HEK293 (cell line): ENCODE results near the gene EDA.

Experiments used
- CTCF ChIA-PET: fragments of 350-600 bp; formaldehyde crosslinking; extraction: SDS; loops from one replicate; lab custom pipeline; 2021; ENCODE audit warnings: antibody characterized with exemption; lab: Yijun Ruan, JAX
- POLR2A ChIA-PET: fragments of 300-600 bp; formaldehyde crosslinking; extraction: SDS; loops from one replicate; lab custom pipeline; 2020; ENCODE audit warnings: antibody characterized with exemption, inconsistent platforms; lab: Yijun Ruan, JAX
- H3K27ac ChIP-seq: fragments of 200-500 bp; sonication (Bioruptor generic); 2 replicates; pipeline ENCODE4 v1.5.1; 2014; ENCODE audit warnings: low read depth, low read length, control low read depth, inconsistent platforms; ENCODE audit errors: extremely low read depth
- H3K36me3 ChIP-seq, 2 experiments: fragments of 200-500 bp in 1 of 2; sonication (Bioruptor generic) in 1 of 2; 1 replicate in 1 of 2; 2 replicates in 1 of 2; pipeline ENCODE4 v1.5.1; 2014 to 2017; ENCODE audit warnings: inconsistent platforms in 2 of 2, low read length in 2 of 2; ENCODE audit not compliant: control insufficient read depth in 2 of 2, insufficient read depth in 1 of 2
- H3K4me1 ChIP-seq: fragments of 200-500 bp; sonication (Bioruptor generic); 2 replicates; pipeline ENCODE4 v1.5.1; 2014; ENCODE audit warnings: mild to moderate bottlenecking, low read length, inconsistent platforms; ENCODE audit not compliant: control insufficient read depth, insufficient read depth
- H3K4me3 ChIP-seq: 2 replicates; pipeline ENCODE4 v1.5.1; 2011; ENCODE audit warnings: low read depth, mild to moderate bottlenecking, control low read depth, low read length, moderate library complexity
- H3K9me3 ChIP-seq: fragments of 200-500 bp; sonication (Bioruptor generic); 2 replicates; pipeline ENCODE4 v1.5.1; 2014; ENCODE audit warnings: low read depth, low read length, inconsistent platforms; ENCODE audit not compliant: control insufficient read depth, insufficient read depth
- HOXC10 ChIP-seq: sonication (generic); formaldehyde crosslinking; IDR thresholded peaks from 2 replicates; pipeline ENCODE4 v1.8.1; 2023; ENCODE audit warnings: mild to moderate bottlenecking, missing genetic modification reagents
- KLF1 ChIP-seq: fragments of 450-650 bp; formaldehyde crosslinking; IDR thresholded peaks from 2 replicates; pipeline ENCODE4 v1.5.1; 2016; ENCODE audit warnings: missing biosample characterization, missing genetic modification characterization
- PRDM10 ChIP-seq: fragments of 450-650 bp; formaldehyde crosslinking; IDR thresholded peaks from 2 replicates; pipeline ENCODE4 v1.5.1; 2016; ENCODE audit warnings: missing biosample characterization, missing genetic modification characterization
- TCF7L2 ChIP-seq: IDR thresholded peaks from 2 replicates; pipeline ENCODE4 v1.6.1; 2011; ENCODE audit warnings: low read depth, mild to moderate bottlenecking, inconsistent platforms, low read length, moderate library complexity, borderline replicate concordance
- ZBTB6 ChIP-seq: fragments of 450-650 bp; formaldehyde crosslinking; IDR thresholded peaks from 2 replicates; pipeline ENCODE4 v1.5.1; 2017; ENCODE audit warnings: missing biosample characterization, missing genetic modification characterization
- ZFP37 ChIP-seq: fragments of 450-650 bp; formaldehyde crosslinking; IDR thresholded peaks from 2 replicates; pipeline ENCODE4 v1.5.1; 2016; ENCODE audit warnings: missing biosample characterization, missing genetic modification characterization
- ZNF121 ChIP-seq: fragments of 450-650 bp; formaldehyde crosslinking; IDR thresholded peaks from 2 replicates; pipeline ENCODE4 v1.5.1; 2016; ENCODE audit warnings: missing biosample characterization, missing genetic modification characterization
- ZNF146 ChIP-seq: fragments of 450-650 bp; formaldehyde crosslinking; IDR thresholded peaks from 2 replicates; pipeline ENCODE4 v1.5.1; 2016; ENCODE audit warnings: missing biosample characterization, missing genetic modification characterization
- ZNF16 ChIP-seq: fragments of 450-650 bp; formaldehyde crosslinking; IDR thresholded peaks from 2 replicates; pipeline ENCODE4 v1.5.1; 2016; ENCODE audit warnings: low read depth, missing biosample characterization, missing genetic modification characterization
- ZNF280C ChIP-seq: fragments of 450-650 bp; formaldehyde crosslinking; IDR thresholded peaks from 2 replicates; pipeline ENCODE4 v1.5.1; 2016; ENCODE audit warnings: missing biosample characterization, missing genetic modification characterization
- ZNF311 ChIP-seq: fragments of 450-650 bp; formaldehyde crosslinking; IDR thresholded peaks from 2 replicates; pipeline ENCODE4 v1.5.1; 2017; ENCODE audit warnings: missing biosample characterization, missing genetic modification characterization, borderline replicate concordance
- ZNF391 ChIP-seq: fragments of 450-650 bp; formaldehyde crosslinking; IDR thresholded peaks from 2 replicates; pipeline ENCODE4 v1.5.1; 2016; ENCODE audit warnings: low read depth, missing biosample characterization, missing genetic modification characterization, borderline replicate concordance
- ZNF404 ChIP-seq: fragments of 450-650 bp; formaldehyde crosslinking; IDR thresholded peaks from 2 replicates; pipeline ENCODE4 v1.5.1; 2017; ENCODE audit warnings: missing biosample characterization, missing genetic modification characterization
- ZNF555 ChIP-seq: fragments of 450-650 bp; formaldehyde crosslinking; conservative IDR thresholded peaks from 2 replicates; pipeline ENCODE4 v1.5.1; 2017; ENCODE audit warnings: missing biosample characterization, mild to moderate bottlenecking, missing genetic modification characterization, inconsistent platforms
- ZNF585B ChIP-seq: fragments of 450-650 bp; formaldehyde crosslinking; IDR thresholded peaks from 2 replicates; pipeline ENCODE4 v1.5.1; 2016; ENCODE audit warnings: missing biosample characterization, missing genetic modification characterization
- ZNF645 ChIP-seq: fragments of 450-650 bp; formaldehyde crosslinking; IDR thresholded peaks from 2 replicates; pipeline ENCODE4; 2016; ENCODE audit warnings: missing biosample characterization, missing genetic modification characterization
- ZNF670 ChIP-seq: fragments of 450-650 bp; formaldehyde crosslinking; IDR thresholded peaks from 2 replicates; pipeline ENCODE4 v1.5.1; 2016; ENCODE audit warnings: missing biosample characterization, missing genetic modification characterization, low read depth
- ZNF677 ChIP-seq: fragments of 450-650 bp; IDR thresholded peaks from 2 replicates; pipeline ENCODE4 v1.5.0; 2018; ENCODE audit warnings: missing biosample characterization, mild to moderate bottlenecking, missing genetic modification characterization, moderate library complexity
- ZNF791 ChIP-seq: fragments of 450-650 bp; formaldehyde crosslinking; IDR thresholded peaks from 2 replicates; pipeline ENCODE4 v1.5.1; 2016; ENCODE audit warnings: missing biosample characterization, missing genetic modification characterization
- ZNF792 ChIP-seq: fragments of 450-650 bp; formaldehyde crosslinking; IDR thresholded peaks from 2 replicates; pipeline ENCODE4 v1.5.1; 2016; ENCODE audit warnings: missing biosample characterization, missing genetic modification characterization
- ZNF837 ChIP-seq: fragments of 450-650 bp; formaldehyde crosslinking; IDR thresholded peaks from 2 replicates; pipeline ENCODE4 v1.5.1; 2016; ENCODE audit warnings: missing biosample characterization, missing genetic modification characterization
- ZSCAN4 ChIP-seq: fragments of 450-650 bp; formaldehyde crosslinking; IDR thresholded peaks from 2 replicates; pipeline ENCODE4 v1.5.1; 2017; ENCODE audit warnings: missing biosample characterization, missing genetic modification characterization
- ZSCAN5A ChIP-seq: fragments of 450-650 bp; formaldehyde crosslinking; IDR thresholded peaks from 2 replicates; pipeline ENCODE4 v1.5.1; 2016; ENCODE audit warnings: missing biosample characterization, missing genetic modification characterization
- ZXDB ChIP-seq: fragments of 450-650 bp; formaldehyde crosslinking; IDR thresholded peaks from 2 replicates; pipeline ENCODE4 v1.5.1; 2016; ENCODE audit warnings: missing biosample characterization, missing genetic modification characterization

EDA gene

GRCh38 chrX:69795702-69796101, 179.8 kb downstream of the EDA start:
- no peaks in the 10 kb centered on the region for H3K36me3 ChIP-seq
- H3K9me3 ChIP-seq = peaks cover 2% of the 10 kb centered on the region; the same call in 1 of the 2 replicates
- ChIA-PET POLR2A (interaction anchor here (0.6 kb wide), 1 partner anchor 78 kb away, joined by 7 read pairs; no protein-coding TSS in a partner anchor), CTCF (no interaction called here)
- no peak overlapping the region for H3K4me3 ChIP-seq
- H3K27ac ChIP-seq = no peak overlapping the region
- no peaks in the 10 kb centered on the region for H3K4me1 ChIP-seq
- TF ChIP-seq ZNF837 (tag by site-specific recombination) = no peak
- TF ChIP-seq ZNF146 (tag by site-specific recombination) = no peak
- TF ChIP-seq ZBTB6 (tag by site-specific recombination) = no peak
- no peak for TF ChIP-seq PRDM10 (tag by site-specific recombination)
- no peak for TF ChIP-seq KLF1 (tag by site-specific recombination)
- TF ChIP-seq ZNF585B (tag by site-specific recombination) = no peak
- no peak for TF ChIP-seq TCF7L2
- TF ChIP-seq ZSCAN5A = no peak
- no peak for TF ChIP-seq ZNF311
- TF ChIP-seq ZNF16 (tag by site-specific recombination) = no peak
- no peak for TF ChIP-seq ZNF280C
- TF ChIP-seq ZNF791 = no peak
- TF ChIP-seq ZNF792 (tag by site-specific recombination) = no peak
- TF ChIP-seq ZNF645 (tag by site-specific recombination) = no peak
- no peak for TF ChIP-seq ZFP37 (tag by site-specific recombination)
- TF ChIP-seq ZXDB (tag by site-specific recombination) = no peak

GRCh38 chrX:69807400-69807799, 191.5 kb downstream of the EDA start:
- POLR2A ChIA-PET = no interaction called here
- H3K27ac ChIP-seq = no peak overlapping the region
- H3K4me1 ChIP-seq = no peaks in the 10 kb centered on the region
- no peaks in the 10 kb centered on the region for H3K36me3 ChIP-seq
- no peaks in the 10 kb centered on the region for H3K9me3 ChIP-seq
- CTCF ChIA-PET = interaction anchor here (0.7 kb wide), 1 partner anchor 14 kb away, joined by 3 read pairs; no protein-coding TSS in a partner anchor
- no peak overlapping the region for H3K4me3 ChIP-seq
- no peak for TF ChIP-seq ZNF404 (tag by site-specific recombination)
- no peak for TF ChIP-seq ZNF121 (tag by site-specific recombination)
- TF ChIP-seq ZNF391 (tag by site-specific recombination) = no peak
- no peak for TF ChIP-seq ZNF677 (tag by site-specific recombination)
- TF ChIP-seq ZSCAN4 = no peak
- TF ChIP-seq HOXC10 (CRISPR knock-in tag) = no peak
- TF ChIP-seq ZNF555 (tag by site-specific recombination) = no peak
- no peak for TF ChIP-seq ZNF670 (tag by site-specific recombination)
